ENCODE results near the gene PSMA7.
A peak's percentile ranks its signal among the peaks of the same experiment; 100 is the strongest.

PSMA7 gene

DNA sequence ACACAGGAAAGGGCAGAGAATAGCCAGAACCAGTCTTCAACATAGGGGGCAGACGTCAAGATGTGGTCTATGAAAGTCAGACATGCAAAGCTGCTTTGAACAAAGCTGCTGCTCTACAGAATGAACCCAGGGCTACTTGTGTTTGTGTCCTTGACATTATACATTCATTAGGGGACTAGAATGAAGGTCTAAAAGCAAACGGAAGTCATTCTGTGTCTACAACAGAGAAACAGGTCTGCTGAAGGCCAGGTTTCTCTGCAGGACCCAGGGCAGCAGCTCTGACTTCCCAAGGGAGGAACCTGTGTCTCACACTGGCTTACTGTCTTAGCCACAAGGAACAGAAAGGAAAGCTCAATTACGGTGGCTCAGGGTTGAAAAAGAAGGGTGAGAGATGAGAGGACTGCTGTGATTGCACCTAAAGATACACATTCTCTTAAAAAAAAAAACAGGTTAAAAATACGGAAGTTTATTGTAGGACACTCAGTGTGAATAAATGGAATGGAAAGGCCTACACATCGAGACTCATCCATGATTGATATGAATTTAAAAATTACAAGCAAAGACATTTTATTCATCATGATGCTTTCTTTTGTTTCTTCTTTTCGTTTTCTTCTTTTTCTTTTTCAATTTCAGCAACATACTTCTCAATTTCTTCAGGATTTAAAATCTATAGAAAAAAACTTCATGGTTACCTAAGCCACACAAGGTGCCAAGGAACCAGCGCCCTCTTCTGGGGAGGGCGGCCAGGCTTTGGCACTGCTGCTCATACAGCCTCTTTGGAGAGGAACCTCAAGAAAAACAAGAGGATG lies 6.7 kb downstream of the PSMA7 start:
- peak; percentile 38 for DNase-seq (ENCODE audit: low spot score)

DNA sequence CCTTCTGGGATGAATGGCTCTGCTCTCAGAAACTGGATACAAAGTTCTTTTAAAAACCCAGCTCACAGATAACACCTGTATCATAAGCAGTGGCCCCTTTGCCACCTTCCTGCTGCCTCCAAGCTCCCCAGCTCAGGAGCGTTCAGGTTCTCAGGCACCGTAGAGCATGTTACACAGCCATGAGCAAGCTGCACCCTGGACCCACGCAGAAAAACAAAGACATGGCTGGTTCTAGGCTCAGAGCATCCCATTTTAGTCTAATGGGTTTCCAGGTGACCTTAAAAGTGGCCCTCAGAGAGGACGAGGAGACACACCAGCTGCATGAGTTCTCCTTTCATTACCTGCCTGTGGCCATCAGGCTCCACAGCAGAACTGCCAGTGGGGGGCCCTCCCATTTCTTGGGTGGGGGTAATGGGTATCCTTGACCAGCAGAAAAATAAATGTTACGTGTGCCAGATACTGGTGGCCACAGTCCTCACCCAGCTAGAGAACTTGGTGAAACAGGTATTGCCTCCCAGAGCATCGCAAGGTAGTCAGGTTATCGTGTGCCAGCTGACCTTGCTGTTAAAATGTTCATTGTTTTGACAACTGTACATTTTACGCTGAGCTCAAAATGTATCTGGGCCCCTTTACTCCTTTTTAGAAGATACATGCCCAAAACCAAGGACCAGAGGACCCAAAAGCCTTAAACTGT lies 7.5 kb downstream of the PSMA7 start:
- DNase-seq (ENCODE audit: low spot score): no peak

DNA sequence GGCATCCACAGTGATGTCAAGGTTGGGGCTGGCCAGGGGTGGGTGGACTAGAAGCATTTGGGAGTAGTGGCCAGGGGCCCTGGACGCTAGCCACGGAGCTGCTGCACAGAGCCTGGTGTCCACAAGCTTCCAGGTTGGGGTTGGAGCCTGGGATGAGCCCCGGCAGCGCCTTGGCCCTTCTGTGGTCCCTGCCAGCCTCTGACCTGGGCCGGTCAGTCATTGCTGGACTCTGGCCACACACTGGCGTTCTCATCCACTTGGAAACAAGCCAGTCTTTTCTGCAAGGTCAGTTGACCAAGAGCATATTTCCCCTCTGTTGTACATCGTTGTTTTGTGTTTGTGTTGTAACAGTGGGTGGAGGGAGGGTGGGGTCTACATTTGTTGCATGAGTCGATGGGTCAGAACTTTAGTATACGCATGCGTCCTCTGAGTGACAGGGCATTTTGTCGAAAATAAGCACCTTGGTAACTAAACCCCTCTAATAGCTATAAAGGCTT lies 8.4 kb downstream of the PSMA7 start:
- DNase-seq (ENCODE audit: low spot score): no peak

DNA sequence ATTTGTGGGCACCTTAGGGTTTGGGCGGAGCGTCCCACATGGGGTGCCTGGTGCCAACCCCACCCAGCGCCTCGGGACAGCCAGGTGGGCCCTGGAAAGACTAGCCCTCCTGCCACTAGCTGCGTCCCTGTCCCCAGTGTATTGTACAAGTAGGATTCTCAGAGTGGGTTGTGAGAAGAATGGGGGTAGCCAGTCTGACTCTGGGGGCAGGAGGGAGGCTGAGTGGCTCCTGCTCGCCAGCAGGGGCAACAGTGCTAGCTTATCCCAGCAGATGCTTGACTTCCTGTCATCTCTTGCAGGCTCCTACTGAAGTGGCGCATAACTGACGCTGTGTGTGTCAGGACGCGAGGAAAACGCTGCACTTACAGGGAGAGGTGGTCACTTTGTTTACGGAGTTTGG lies 9.3 kb downstream of the PSMA7 start:
- DNase-seq (ENCODE audit: low spot score): no peak

DNA sequence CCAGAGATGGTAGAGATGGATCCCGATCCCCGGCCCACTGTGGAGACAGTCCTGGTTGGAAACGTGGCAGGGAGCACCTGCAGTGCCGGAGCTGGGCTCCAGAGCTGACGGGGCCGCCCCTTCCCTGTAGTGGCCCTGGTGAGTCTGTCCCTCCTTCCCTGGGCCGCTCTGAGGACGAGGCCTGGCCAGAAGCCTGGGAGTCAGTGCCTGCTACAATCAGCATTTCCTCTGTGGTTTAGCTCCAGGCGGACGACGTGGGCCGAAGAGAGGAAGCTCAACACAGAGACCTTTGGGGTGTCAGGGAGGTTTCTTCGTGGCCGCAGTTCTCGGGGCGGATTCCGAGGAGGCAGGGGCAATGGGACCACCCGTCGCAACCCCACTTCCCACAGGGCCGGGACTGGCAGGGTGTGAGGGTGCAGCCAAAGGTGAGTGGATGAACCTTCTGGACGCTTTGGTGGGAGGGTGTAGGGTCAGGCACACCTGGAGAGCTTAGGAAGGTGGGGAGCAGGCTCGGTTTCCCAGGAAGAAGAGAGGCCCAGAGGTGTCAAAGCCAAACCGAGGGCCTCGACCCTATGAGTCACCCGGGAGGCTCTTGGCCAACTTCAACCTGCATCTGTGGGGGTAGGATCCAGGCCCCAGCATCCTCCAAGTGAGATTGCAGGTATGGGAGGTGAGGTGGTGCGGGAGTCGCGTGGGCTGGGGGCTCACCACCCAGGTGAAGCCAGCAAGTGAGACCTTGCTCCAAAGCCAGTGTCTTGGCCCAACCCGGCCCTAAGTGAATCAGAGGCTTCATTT lies 9.9 kb downstream of the PSMA7 start:
- no peak for DNase-seq (ENCODE audit: low spot score)

DNA sequence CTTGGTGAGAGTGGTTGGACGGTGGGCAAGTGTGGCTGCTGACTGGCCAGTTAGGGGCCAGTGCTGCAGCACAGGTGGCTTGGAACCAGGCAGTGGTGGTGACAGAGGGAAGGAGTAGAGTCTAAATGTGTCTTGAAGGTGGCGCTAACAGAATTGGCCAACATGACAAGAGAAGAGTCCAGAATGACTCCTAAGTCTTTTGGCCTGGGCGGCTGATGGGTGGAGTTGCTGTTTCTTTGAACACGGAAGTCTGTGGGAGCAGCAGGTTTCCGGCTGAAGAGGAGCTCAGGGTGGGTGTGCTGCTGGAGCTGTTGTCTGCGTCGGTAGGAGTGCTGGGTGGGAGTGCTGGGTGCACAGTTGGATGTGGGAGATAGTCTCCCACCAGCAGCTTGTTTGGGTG lies 10.8 kb downstream of the PSMA7 start:
- no peak for DNase-seq (ENCODE audit: low spot score)

DNA sequence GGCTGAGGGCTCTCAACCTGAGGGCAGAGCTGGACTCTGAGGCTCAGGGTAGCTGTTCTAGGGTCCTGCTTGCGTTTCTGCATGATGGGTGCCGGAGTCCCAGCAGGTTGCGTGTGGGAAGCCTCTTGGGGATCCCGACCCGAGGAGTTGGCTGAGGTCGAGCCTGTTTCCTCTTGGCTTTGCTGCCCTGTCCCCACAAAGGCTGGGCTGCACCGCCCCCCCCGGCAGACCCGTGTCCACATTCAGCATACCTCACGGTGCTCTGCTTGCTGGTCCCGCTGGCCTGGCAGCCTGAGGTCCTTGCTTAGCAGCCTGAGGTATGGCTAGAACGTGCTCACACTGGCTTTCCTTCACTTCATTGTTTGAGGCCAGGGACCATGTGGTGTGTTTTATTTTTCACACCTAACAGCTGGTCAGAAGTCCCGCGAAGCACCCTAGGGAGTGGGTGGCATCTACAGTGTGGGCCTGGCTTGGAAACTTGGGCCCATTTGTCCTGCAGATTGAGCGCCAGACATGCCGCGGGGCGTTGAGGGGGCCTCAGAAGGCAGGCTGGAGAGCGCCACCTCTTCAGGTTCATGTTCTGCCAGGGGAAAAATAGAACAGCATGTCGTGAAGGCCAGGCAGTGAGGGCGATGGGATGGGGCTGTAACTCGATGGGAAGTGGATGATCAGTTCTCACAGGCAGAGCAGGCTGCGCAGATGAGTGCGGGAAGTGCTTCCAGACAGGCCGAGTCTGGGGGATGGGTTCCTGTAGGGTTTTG lies 11.5 kb downstream of the PSMA7 start:
- DNase-seq (ENCODE audit: low spot score): no peak

DNA sequence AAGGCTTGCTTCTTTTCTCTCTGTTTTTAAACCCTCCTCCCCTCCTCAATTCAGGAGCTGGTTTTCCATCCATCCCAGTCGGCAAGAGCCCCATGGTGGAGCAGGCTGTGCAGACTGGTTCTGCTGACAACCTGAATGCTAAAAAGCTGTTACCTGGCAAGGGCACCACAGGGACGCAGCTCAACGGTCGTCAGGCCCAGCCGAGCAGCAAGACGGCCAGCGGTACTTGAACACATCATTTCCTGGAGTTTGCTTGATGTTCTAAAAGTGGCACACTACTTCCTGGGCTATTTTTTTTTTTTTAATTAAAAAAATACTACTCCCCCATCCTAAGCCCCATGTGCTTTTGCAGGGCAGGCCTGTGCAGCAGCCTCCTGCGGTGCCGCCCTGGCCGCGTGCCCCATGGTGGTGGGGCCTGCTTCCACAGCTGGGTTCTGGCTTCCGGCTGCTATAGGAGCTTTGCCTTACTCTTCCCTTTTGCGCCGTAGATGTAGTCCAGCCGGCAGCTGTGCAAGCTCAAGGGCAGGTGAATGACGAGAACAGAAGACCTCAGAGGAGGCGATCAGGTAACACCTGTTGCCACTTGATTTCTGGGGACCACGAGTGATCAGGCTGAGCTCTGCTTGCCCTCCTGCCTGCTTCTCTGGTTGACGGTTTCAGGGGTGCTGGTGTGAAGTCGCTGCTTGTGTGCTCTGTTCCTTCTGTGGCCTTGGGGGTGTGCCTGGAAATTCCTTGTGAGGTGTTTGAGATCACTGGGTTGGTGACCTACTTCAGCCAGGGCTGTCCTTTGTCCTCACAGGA lies 13.3 kb downstream of the PSMA7 start:
- DNase-seq (ENCODE audit: low spot score): no peak

DNA sequence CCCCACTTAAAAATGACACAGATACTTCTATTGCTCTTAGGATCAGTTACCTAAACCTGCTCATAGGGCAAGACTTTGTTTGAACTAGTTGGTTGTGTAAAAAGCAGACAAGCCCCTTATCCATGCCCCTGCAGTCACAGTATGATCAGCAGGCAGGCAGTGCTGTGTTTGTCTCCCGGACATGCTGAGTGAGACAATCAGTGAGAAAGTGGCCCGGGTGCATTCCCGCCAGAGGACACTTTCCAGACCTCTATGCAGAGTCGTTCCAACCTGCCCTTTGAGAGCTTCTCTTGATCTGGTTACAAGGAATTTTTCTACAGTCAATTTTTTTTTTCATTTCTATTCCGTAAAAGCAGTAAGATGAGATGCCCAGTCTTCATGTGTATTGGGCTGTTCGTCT lies 14.7 kb downstream of the PSMA7 start:
- DNase-seq (ENCODE audit: low spot score): no peak

DNA sequence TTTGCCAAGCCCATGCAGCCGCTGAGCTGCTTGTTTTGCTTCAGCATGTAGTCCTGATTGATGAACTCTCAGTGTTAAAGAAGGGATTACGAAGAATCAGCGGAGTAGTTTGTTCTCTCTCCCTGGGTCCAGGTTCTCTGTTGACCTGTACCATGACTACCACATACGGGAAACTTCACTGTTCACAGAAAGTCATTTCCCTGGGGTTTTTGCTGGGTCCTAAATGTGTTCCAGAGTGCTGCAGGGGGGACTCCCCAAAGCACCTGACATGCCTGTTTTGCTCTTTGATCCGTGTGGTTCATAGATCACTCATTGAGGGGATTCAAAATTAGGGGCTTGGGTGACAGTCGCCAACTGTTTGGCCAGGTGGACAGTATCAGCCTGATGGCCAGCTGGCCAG lies 15.4 kb downstream of the PSMA7 start:
- DNase-seq (ENCODE audit: low spot score): no peak

DNA sequence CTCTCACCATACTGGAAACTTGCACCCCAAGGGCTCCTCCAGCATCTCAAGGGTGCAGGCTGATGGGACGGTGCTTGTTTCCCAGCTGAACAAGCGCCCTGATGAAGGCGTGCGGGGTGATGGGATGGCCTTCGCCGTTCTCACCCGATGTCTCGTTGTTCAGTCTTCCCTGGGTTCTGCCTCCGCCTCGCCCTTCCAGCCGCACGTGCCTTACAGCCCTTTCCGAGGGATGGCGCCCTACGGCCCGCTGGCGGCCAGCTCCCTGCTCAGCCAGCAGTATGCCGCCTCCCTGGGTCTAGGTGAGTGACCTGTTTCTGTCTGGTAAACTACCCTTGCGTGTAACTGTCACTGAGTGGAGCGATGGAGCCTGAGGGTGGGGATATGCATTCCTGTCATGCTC lies 17.1 kb downstream of the PSMA7 start:
- no peak for DNase-seq (ENCODE audit: low spot score)

DNA sequence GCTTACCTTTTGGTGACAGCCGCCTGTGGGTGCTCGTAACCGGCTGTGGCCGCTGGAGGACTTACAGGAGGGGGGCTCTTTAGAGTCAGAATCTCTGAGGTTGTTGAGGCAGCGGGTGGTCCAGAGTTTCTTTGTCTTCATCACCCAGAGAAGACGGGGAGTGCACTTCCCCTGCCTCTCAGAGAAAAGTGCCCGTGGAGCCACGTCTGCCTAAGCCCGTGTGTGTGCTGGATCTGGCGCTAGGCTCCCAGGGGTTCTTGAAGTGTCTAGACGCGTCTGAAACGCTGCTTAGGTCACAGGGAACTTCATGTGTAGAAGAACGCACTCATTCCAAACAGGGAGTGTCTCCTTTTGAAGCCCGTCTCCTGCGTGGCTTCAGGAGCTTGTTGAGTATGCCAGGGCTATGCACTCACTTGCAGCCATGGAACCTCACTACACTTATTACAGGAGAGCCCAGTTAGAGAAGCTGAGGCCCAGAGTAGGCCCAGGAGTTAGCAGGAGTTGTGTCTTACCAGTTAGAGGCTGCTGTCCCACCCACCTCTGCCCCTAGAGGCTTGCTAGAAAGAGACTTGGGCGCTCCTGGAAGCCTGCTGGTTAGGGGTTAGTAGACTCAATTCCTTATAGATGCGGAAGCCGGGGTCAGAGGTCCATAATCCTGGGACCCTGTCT lies 19.6 kb downstream of the PSMA7 start:
- no peak for DNase-seq (ENCODE audit: low spot score)

DNA sequence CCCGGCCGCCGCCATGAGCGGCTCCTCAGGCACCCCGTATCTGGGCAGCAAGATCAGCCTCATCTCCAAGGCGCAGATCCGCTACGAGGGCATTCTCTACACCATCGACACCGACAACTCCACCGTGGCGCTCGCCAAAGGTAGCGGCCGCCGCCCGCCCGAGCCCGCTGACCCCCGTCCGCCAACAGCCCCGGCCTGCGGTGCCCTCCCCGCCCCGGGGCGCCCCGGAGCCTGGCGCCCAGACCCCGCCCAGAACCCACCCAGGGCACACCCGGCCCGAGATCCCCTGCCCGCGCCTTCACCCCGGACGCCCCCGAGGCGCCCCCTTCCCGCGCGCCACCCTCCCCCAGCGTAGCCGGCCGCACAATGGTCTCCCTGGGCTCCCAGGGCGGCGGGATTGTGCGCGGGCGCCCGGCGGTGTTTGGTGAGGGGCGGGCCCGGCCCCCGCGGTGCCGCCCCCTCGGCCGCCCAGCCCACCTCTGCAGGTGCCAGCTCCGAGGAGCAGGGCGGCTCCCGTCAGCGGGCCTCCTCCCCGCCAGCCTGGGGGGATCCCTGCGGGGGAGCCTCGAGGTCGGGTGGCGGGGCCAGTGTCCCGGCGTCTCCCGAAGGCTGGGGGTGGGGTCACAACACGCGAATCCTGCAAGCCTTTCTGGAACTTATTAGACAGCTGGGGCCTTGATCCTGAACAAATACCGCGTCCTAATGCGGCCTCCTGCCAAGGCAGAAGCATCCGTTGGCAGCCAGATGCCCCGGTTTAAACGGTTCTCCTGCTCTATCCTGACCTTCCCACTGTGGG lies 20.3 kb downstream of the PSMA7 start:
- DNase-seq (ENCODE audit: low spot score): peak; percentile 44

DNA sequence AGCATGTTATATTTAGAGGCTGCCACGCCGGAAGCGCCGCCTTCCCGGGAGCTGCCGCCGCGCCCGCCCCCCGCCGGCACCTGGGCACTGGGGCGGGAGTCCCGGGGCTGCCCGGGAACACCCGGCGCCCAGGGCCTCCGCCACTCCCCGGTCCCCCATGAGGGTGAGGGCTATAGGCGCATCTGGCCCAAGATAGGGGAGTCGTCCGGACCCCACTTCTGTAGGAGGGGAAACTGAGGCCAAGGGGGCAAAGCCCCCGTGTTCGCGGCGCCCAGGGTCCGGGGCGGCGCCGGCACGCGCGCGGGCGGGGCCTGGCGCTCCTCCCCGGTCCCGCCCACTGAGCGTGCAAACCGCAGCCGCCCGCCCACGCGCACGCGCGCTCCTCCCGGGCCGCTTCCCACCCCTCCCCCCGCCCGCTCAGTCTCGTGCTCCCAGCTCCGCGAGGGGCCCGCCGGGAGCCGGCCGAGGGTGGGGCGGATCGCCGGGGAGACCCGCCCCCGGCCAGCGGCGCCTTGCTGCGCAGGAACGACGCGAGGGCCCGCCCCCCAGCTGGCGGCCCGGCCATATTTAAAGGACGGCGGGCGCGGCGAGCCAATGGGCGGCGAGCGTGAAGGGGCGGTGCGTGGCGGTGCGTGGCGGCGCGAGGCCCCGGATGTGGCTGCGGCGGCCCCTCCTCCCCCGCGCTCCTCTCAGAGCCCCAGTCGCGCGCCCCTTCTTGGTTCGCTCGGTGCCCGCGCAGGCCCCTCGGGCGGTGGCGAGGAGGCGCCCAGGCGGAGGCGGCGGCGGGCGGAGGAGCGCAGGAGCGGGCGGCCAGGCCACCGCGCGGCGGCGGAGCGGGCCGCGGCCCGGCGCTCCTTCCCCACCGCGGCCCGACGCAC lies 21.2 kb downstream of the PSMA7 start, which contains the start of gene LSM14B:
Gene LSM14B, plus strand, starts transcription at position 700 of the 878 bp plus-strand sequence. CDS start 192 bp downstream, outside the sequence.
- DNase-seq (ENCODE audit: low spot score): peak; percentile 98

DNA sequence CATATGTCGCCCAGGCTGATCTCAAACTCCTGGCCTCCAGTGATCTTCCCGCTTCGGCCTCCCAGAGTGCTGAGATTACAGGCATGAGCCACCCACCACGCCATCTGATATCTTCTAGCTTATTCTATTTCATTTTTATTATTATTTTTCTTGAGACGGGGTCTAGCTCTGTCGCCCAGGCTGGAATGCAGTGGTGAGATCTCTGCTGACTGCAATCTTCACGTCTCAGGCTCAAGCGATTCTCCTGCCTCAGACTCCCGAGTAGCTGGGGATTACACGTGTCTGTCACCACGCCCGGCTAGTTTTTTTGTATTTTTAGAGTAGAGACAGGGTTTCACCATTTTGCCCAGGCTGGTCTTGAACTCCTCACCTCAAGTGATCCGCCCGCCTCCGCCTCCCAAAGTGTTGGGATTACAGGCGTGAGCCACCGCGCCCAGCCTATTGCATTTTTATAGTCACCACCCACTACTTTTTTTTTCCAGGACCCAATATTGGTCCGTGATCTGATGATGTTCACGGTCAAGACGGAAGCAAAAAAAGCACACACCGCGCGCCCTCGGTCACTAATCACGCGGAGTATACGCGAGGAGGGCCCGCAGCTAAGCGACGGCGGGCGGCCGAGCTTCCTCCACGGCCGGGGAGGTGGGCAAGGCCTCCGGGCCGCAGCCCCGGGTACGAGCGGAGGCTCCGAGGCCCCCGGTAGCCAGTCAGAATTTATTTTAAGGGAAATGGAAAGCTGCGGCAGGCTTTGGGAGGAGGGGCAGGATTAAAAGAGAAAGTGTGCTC lies 22.0 kb downstream of the PSMA7 start:
- DNase-seq (ENCODE audit: low spot score): no peak

DNA sequence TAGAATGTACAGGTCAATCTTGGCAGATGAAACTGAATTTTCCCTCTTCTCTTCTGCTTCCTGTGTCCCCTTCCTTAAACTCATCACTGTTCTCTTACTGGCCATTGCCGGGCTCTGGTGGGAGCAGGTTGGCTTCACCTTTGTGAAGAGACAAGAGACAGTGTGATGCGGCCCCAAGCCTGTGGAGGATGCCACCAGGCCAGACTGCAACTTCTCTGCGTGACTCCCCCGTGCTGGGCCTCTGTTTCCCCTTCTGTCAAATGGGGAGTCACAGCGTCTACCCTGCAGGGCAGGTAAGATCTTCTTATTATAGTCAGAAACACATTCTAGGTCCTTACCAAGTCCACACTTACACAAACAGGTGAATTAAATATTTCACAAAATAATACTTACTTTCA lies 22.8 kb downstream of the PSMA7 start:
- DNase-seq (ENCODE audit: low spot score): no peak

DNA sequence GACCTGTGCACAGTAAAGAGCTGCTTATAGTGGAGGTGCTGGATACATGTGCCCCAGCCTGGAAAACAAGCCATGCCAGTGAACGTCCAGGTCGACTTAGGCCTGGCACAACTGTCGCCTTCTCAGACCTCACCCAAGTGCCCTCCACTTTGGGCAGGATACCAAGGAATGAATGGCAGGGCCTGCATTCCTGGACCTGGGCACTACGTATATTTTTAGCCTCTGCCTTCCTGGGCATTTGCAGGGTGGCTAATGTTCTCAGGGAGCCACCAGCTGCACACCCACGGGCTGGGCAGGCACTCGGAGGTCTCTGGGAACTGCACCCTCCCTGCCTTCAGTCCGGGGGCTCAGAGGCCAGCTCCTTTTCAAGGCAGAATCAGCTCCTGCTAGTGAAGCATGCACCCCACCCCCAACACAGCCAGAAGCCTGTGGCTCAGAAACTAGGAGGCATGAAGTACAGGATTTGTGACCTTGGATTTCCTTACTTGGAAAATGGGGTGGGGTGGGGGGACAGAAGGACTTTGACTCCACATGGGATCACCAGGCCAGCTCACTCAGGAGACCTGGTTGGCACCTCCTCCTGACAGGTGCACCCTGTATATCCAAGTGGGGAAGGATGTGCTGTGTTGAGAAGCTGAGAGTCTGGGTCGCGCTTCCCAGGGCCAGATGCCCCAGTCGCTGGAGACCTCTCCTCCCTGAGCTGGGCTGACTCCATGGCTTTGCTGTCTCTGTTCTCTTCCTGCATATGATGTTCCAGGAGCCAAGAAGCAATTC lies 23.4 kb downstream of the PSMA7 start:
- DNase-seq (ENCODE audit: low spot score): no peak

Data from LoVo (cell line).